ENCODE data around the gene KIF15.

The KIF15 gene

DNA sequence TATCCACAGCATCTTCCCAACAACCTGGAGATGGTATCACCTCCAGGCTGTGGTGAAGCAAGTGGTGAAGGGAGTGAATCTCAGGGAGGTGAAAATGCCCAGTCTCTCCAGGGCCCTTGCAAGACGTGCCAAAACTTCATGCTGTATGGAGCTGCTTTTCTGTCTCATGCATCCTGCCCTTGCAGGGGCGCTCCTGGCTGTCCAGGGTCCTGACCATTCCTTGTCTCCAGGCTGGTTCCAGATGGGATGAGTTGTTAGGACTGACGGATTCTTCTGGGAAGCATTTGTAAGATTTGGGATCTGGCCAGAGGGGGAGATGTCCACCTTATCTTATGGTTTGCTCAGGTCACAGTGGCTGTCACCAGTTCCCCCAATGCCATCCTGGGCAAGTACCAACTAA lies 128.7 kb downstream of the KIF15 start:
- no peak overlapping the region for H3K27ac ChIP-seq (ENCODE audit: extremely low read depth, low read depth, low read length)
- ChIA-PET POLR2A (interaction anchor here (0.7 kb wide), 1 partner anchor 504 kb away, joined by 4 read pairs; no protein-coding TSS in a partner anchor), CTCF (no interaction called here)
- no peak for TF ChIP-seq ZNF544 (tag by site-specific recombination; IDR thresholded peaks at IDR 0.05)
- no peak for TF ChIP-seq ZNF621 (tag by site-specific recombination; IDR thresholded peaks at IDR 0.05)
- no peak for TF ChIP-seq GFI1B (tag by site-specific recombination; IDR thresholded peaks at IDR 0.05)
- TF ChIP-seq REST (tag by site-specific recombination; IDR thresholded peaks at IDR 0.05), result peak; percentile 90
- TF ChIP-seq HOXD13 (CRISPR knock-in tag; IDR thresholded peaks at IDR 0.05; ENCODE audit: borderline replicate concordance), result no peak
- H3K36me3 ChIP-seq (ENCODE audit: control insufficient read depth in 2 of 2, insufficient read depth in 1 of 2, low read length in 2 of 2), result no peaks in the 10 kb centered on the region
- no peaks in the 10 kb centered on the region for H3K4me1 ChIP-seq (ENCODE audit: control insufficient read depth, insufficient read depth, low read length)
- no peak overlapping the region for H3K4me3 ChIP-seq (ENCODE audit: low read depth, low read length)
- H3K9me3 ChIP-seq (ENCODE audit: control insufficient read depth, insufficient read depth, low read depth, low read length), result no peaks in the 10 kb centered on the region

GRCh38 chr3:44890852-44891251 lies 129.3 kb downstream of the KIF15 start:
- POLR2A ChIA-PET, result interaction anchor here (0.7 kb wide), 1 partner anchor 505 kb away, joined by 4 read pairs; no protein-coding TSS in a partner anchor
- CTCF ChIA-PET, result no interaction called here

DNA sequence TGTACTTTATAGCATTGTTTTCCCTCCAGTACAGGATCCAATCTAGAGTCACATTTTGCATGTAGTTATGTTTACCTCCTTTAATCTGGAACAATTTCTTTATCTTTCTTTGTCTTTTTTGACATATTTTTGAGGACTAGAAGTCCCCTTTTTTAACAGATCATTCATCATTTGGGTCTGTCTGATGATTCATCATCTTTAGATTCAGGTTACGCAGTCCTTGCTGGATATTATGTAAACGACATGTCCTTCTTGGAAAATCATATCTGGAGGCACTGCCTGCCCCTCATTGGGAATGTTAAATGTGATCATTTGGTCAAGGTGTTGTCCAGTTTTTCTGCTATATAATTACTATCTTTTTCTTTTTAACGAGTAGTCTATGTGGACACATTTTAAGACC lies 131.1 kb downstream of the KIF15 start:
- ChIA-PET CTCF (no interaction called here), POLR2A (no interaction called here)
- no peak overlapping the region for H3K27ac ChIP-seq (ENCODE audit: extremely low read depth, low read depth, low read length)
- no peak overlapping the region for H3K4me3 ChIP-seq (ENCODE audit: low read depth, low read length)
- TF ChIP-seq KLF1 (tag by site-specific recombination; IDR thresholded peaks at IDR 0.05) (no peak), SCRT2 (tag by site-specific recombination; IDR thresholded peaks at IDR 0.05) (no peak), ZNF707 (tag by site-specific recombination; IDR thresholded peaks at IDR 0.05) (no peak), ZNF488 (tag by site-specific recombination; IDR thresholded peaks at IDR 0.05) (no peak), KLF10 (tag by site-specific recombination; IDR thresholded peaks at IDR 0.05) (no peak), ZBTB17 (tag by site-specific recombination; IDR thresholded peaks at IDR 0.05) (no peak), ZNF701 (tag by site-specific recombination; IDR thresholded peaks at IDR 0.05) (no peak), ZNF843 (tag by site-specific recombination; IDR thresholded peaks at IDR 0.05) (no peak), ZNF514 (tag by site-specific recombination; IDR thresholded peaks at IDR 0.05) (no peak), ZNF621 (tag by site-specific recombination; IDR thresholded peaks at IDR 0.05) (no peak), ZNF366 (tag by site-specific recombination; conservative IDR thresholded peaks at IDR 0.05) (no peak), ZNF654 (tag by site-specific recombination; IDR thresholded peaks at IDR 0.05; ENCODE audit: low read depth) (no peak), ZNF146 (tag by site-specific recombination; IDR thresholded peaks at IDR 0.05) (no peak)
- TF ChIP-seq, protein P1, sequence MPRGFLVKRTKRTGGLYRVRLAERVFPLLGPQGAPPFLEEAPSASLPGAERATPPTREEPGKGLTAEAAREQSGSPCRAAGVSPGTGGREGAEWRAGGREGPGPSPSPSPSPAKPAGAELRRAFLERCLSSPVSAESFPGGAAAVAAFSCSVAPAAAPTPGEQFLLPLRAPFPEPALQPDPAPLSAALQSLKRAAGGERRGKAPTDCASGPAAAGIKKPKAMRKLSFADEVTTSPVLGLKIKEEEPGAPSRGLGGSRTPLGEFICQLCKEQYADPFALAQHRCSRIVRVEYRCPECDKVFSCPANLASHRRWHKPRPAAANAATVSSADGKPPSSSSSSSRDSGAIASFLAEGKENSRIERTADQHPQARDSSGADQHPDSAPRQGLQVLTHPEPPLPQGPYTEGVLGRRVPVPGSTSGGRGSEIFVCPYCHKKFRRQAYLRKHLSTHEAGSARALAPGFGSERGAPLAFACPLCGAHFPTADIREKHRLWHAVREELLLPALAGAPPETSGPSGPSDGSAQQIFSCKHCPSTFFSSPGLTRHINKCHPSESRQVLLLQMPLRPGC (tag by site-specific recombination; IDR thresholded peaks at IDR 0.05), result no peak
- no peaks in the 10 kb centered on the region for H3K9me3 ChIP-seq (ENCODE audit: control insufficient read depth, insufficient read depth, low read depth, low read length)
- no peaks in the 10 kb centered on the region for H3K36me3 ChIP-seq (ENCODE audit: control insufficient read depth in 2 of 2, insufficient read depth in 1 of 2, low read length in 2 of 2)
- H3K4me1 ChIP-seq (ENCODE audit: control insufficient read depth, insufficient read depth, low read length), result no peaks in the 10 kb centered on the region

More at GRCh38 chr3:44890852-44891251, 129.3 kb downstream of the KIF15 start:
- no peaks in the 10 kb centered on the region for H3K4me1 ChIP-seq (ENCODE audit: control insufficient read depth, insufficient read depth, low read length)
- H3K9me3 ChIP-seq (ENCODE audit: control insufficient read depth, insufficient read depth, low read depth, low read length), result no peaks in the 10 kb centered on the region
- no peak overlapping the region for H3K27ac ChIP-seq (ENCODE audit: extremely low read depth, low read depth, low read length)
- TF ChIP-seq ZNF777 (tag by site-specific recombination; IDR thresholded peaks at IDR 0.05; ENCODE audit: borderline replicate concordance) (no peak), ZNF600 (tag by site-specific recombination; IDR thresholded peaks at IDR 0.05) (no peak), MZF1 (tag by site-specific recombination; IDR thresholded peaks at IDR 0.05; ENCODE audit: borderline replicate concordance) (no peak), ZNF837 (tag by site-specific recombination; IDR thresholded peaks at IDR 0.05) (no peak), ZNF157 (tag by site-specific recombination; IDR thresholded peaks at IDR 0.05) (no peak), GLI4 (tag by site-specific recombination; IDR thresholded peaks at IDR 0.05) (no peak)
- H3K36me3 ChIP-seq (ENCODE audit: control insufficient read depth in 2 of 2, insufficient read depth in 1 of 2, low read length in 2 of 2), result no peaks in the 10 kb centered on the region
- no peak overlapping the region for H3K4me3 ChIP-seq (ENCODE audit: low read depth, low read length)
